OCI-LY1 (cell line): ENCODE measurements around the gene KRT28.

Experiments used
- EZH2 ChIP-seq: fragments of 200-600 bp; sonication (generic), shearing (Covaris generic); IDR thresholded peaks from 2 replicates; pipeline ENCODE4 v1.8.0; 2017; ENCODE audit warnings: borderline replicate concordance, mixed run types, mild to moderate bottlenecking, antibody characterized with exemption, low read length, moderate library complexity, mixed read lengths
- TF ChIP-seq, protein P1 (sequence below): fragments of 200-600 bp; sonication (generic), shearing (Covaris generic); IDR thresholded peaks from 2 replicates; pipeline ENCODE4 v1.5.1; 2017; ENCODE audit warnings: mild to moderate bottlenecking, antibody characterized with exemption, low read length, moderate library complexity, mixed read lengths

DNA sequence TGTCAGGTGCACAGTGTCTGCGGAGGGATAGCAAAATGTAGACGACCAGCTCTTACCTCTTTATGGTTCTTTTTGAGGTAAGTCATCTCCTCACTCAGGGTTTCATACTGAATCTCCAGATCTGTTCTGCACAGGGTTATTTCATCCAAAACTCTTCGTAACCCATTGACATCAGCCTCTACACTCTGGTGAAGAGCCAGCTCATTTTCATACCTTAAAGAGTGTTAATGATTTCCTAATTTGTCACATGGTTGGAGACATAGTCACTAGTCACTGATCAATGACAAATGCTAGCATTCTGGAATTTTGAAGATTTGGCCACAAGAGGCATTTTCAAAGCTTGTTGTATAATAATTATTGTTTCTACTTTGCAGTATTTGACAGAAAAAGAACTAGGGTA lies 46.0 kb downstream of the KRT28 start:
- TF ChIP-seq, protein P1, sequence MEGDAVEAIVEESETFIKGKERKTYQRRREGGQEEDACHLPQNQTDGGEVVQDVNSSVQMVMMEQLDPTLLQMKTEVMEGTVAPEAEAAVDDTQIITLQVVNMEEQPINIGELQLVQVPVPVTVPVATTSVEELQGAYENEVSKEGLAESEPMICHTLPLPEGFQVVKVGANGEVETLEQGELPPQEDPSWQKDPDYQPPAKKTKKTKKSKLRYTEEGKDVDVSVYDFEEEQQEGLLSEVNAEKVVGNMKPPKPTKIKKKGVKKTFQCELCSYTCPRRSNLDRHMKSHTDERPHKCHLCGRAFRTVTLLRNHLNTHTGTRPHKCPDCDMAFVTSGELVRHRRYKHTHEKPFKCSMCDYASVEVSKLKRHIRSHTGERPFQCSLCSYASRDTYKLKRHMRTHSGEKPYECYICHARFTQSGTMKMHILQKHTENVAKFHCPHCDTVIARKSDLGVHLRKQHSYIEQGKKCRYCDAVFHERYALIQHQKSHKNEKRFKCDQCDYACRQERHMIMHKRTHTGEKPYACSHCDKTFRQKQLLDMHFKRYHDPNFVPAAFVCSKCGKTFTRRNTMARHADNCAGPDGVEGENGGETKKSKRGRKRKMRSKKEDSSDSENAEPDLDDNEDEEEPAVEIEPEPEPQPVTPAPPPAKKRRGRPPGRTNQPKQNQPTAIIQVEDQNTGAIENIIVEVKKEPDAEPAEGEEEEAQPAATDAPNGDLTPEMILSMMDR = no peak
- no peak for TF ChIP-seq EZH2
